Stimulated activated CD8-positive, alpha-beta memory T cell treated with anti-CD3 and anti-CD28 coated beads, Interleukin-7, amount 100 ng/mL, for 4 hours (primary cell): ENCODE measurements around the gene RPS19.

ENCODE experiments used
- DNase-seq, 2 donors: peaks; one replicate each; pipeline ENCODE4 v3.0.0-alpha.2; 2020; ENCODE audit warnings: low read depth in 2 of 2

RPS19 gene

GRCh38 chr19:41879080-41879479 is 19.0 kb downstream of the RPS19 start:
- DNase-seq, result no peak

GRCh38 chr19:41879670-41880328 is 19.7 kb downstream of the RPS19 start:
- DNase-seq, result no peak

- DNase-seq, result no peak
Observed at GRCh38 chr19:41880329-41880708, 20.3 kb downstream of the RPS19 start.

DNA sequence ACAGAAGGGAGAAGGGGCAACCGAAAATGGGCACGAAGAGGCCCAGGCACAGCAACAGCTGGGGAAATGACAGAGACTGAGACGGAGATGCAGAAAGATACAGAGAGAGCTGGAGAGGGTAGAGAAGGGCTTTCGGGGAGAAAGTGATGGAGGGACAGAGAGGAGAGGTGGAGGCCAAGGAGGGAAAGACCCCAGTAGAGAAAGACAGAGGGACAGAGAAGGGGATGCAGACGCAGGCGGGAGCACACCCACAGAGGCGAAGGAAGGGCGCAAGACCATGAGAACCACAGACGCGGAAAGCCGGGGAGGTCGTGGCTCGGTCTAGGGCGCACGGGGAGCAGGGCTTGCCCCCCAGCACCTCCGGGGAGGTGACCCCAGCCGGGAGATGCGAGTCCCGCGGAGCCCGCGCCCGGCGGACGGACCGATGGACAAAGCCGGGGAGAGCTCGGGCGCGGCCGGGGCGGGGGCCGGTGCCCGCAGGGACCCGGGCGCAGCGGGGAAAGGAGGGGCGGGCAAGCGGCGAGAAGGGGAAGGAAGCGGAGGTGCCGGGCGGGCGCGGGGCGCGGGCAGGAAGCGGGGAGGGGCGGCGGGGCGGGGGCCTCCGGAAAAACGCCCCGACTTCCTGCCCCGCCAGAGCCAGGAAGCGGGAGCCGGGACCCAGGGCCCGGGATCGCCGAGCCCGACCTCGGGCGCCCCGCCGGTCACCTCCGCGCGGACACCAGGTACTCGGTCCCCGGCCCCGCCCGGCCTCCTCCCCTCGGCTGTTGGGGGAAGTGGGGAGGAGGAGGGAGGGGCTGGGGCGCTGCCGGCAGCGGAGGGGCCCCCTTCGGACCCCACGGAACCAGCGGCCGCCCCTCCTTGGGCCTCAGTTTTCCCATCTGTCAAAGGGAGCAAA is 22.8 kb downstream of the RPS19 start, which contains the start of gene ARHGEF1:
ARHGEF1 (plus strand) TSS at position 617 of the 895 bp plus-strand sequence. CDS start 4,899 bp downstream, outside the sequence.
- peak in 1 of 2 donors; percentile 61 for DNase-seq

DNA sequence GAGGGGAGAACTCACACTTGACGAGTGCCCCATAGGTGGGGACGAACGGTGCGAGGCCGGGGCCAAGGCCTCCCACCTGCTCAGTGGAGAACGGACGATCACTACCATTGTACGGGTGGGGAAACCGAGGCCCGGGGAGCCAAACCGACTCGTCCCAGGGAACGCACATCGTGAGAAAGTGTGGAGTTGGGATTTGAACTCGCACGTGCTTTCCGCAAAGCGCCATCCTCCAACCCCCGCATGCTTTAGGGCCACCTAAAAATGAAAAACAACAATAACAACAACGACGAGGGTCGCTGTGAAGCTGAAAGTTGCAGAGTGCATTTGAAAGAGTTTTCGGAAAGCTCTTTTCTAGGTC is 23.4 kb downstream of the RPS19 start:
- no peak for DNase-seq

DNA sequence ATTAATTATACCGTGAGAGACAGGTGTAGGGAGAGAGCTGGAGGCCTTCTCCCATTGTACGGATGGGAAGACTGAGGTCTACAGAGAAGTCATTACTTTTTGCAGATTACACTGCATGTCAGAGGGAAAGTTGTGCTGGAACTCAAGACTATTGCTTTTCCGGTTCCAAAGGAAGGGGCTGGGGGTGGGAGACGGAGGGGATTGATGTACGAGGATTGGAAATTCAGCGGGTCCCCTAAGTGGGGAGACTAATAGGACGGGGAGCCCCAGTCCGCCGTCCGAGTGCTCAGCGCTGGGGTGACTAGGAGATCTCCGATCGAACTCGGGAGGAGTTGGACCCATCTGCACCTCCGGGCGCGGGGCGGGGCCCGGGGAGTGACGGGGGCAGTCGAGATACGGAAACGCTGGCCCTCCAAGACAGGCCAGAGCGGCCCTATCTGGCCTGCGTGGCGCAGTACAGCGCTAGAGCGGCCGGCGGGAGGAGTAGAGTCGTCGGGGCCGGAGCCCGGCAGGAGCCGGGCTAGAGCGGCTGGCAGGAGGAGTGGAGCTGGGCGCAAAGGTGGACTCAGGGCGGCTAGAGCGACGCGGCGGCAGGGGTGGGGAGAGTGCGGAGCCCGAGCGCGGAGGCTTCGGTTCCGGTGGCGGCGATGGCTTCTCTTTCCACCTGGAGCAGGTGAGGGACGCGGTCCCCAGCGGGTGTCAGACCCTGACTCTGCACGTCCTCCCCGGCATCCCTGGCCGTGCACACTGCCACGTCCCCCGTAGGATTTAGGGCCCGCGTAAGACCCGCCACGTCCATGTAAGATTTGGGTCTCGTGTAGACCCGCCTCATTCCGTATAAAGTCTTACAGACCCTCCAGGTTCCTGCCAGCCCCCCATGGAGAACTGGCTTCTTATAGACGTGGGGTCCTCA is 24.0 kb downstream of the RPS19 start:
- peak; percentile 79 to 87 for DNase-seq

GRCh38 chr19:41886761-41887710 is 27.0 kb downstream of the RPS19 start:
- DNase-seq, result peak; percentile 52 to 62

- peak; percentile 86 to 88 for DNase-seq
Observed at GRCh38 chr19:41887711-41888382, 27.8 kb downstream of the RPS19 start.

DNA sequence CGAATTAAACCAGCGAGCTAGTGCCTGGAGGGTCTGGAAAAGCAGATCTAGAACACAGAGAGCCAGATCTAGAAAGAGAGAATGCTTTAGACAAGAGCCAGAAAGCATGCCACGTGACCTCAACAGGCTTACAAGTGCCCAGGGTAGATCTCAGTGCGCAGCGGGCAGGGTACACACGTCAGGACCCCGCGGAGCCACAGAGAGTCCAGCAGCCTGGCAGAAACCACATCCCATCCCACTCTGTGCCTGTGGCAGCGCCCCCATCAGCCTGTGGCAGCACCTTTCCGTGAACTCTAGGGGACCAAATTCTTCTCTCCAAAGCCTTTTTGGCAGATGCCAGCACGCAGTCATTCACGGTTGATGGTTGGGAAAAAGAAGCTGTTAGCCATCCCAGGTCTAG is 28.9 kb downstream of the RPS19 start:
- DNase-seq, result no peak

DNA sequence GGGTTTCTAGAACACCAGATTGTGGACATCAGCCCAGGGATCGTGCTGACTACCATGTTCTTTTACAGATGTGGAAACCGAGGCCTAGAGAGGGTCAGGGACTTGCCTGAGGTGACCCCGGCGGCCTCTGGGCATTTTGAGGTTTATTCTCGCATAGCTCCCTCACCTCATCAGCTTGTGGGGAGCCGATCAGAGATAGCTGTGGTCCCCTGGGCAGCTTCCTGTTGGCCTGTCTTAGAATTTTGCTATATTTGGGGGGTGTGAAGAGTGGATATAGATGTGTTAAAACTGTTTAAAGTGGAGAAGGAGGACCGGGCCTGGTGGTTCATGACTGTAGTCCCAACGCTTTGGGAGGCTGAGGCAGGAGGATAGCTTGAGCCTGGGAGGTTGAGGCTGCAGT is 29.8 kb downstream of the RPS19 start:
- no peak for DNase-seq

DNA sequence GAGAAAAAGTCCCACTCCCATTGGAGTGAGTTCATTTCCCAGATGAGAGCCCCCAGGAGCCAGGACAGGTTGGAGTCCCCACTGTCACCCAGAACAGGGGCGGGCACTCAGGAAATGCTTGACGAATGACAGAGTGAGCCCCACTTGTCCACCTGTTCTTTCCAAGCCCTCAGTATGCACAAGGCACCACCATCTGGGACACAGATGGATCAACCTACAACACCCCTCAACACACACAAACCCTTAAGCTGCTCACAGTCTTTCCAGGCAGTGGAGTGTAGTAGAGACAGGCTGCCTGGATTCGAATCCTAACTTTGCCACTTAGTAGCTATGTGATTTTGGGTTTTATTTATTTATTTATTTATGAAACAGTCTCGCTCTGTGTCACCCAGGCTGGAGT is 30.9 kb downstream of the RPS19 start:
- no peak for DNase-seq

DNA sequence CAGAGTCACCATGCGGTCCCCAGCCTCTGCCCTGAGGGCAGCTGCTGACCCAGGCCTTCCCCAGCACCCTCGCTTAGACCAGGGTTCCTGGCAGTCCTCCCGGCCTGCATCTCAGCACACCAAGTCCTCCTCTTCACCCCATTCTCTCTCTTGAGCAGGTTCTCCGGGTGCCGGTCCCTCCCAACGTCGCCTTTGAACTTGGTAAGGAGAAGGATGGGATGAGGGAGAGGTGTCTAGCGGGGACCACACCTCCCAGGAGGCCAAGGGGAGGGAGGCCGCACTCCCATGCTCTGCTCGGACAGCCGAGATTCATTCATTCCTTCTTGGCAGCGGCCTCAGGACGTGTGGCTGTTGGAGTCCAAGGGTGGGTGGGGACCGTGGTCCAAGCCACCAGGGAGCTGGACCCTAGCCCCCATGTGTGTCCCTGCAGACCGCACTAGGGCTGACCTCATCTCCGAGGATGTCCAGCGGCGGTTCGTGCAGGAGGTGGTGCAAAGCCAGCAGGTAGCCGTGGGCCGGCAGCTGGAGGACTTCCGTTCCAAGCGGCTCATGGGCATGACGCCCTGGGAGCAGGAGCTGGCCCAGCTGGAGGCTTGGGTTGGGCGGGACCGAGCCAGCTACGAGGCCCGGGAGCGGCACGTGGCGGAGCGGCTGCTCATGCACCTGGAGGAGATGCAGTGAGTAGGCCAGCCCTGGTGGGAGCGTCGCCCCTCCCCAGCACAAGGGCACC is 32.3 kb downstream of the RPS19 start:
- DNase-seq, result no peak

DNA sequence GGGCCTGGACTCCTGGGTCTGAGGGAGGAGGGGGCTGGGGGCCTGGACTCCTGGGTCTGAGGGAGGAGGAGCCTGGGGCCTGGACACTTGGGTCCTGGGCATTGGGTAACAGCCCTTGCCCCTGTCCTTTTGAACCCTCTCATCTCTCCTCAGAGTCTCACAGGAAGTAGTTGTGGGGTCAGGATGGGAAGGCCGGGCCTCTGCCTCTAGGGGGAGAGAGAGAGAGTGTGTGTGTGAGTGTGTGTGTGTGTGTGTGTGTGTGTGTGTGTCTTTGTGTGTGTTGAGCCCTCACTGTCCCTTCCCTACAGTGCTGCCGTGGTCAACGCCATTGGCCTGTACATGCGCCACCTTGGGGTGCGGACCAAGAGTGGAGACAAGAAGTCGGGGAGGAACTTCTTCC is 33.8 kb downstream of the RPS19 start:
- DNase-seq, result no peak

- no peak for DNase-seq
Observed at GRCh38 chr19:41894350-41894749, 34.3 kb downstream of the RPS19 start.

DNA sequence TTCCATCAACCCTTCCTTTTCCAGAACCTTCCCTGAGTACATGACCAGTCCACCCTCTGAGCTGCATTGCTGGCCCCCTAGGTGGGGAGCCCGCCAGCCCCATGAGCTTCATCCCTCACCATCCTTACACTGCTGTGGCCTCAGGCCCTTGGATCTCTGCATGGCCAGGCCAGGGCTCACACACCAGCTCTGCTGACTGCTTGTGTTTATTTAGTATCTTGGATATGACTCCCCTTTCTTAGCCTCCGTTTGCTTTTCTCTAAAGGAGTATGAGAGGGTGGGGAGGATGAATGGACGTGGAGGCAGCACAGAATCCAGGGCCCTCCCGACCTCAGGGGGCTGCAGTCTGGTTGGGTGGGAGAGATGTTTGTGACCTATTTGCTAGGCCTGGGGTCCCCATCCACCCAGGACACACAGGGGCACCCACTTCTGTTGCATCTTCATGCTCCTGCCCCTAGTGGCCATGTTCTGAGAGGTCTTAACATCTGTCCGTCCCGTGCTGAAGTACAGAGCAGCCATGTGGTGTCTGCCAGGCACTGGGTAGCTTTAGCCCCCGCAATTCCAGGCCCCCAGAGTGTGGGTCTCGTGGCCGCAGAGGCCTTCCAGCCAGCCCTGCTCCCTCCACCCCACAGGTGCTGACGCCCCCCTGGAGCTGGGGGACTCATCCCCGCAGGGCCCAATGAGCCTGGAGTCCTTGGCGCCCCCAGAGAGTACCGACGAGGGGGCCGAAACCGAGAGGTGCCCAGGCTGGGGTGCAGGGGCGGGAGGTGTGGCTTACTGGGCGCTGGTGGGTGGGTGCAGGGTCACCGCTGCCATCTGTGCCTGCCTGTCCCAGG is 35.9 kb downstream of the RPS19 start:
- DNase-seq, result no peak

GRCh38 chr19:41896581-41896942 is 36.5 kb downstream of the RPS19 start:
- DNase-seq, result no peak

- DNase-seq, result no peak
Observed at GRCh38 chr19:41897181-41897580, 37.1 kb downstream of the RPS19 start.

GRCh38 chr19:41897820-41898219 is 37.8 kb downstream of the RPS19 start:
- DNase-seq, result no peak

DNA sequence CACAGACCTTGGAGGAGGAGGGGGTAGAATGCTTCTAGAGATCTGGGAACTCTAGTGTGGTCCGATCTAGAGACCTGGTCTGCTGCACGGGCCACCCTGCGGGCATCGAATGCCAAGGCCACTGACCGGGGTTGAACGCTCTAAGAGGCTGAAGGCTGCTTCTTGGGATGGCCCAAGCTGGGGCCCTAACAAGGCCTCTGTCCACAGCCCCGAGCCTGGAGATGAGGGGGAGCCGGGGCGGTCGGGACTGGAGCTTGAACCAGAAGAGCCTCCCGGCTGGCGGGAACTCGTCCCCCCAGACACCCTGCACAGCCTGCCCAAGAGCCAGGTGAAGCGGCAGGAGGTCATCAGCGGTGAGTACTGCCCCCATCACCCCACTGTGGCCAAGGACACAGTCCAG is 38.2 kb downstream of the RPS19 start:
- DNase-seq, result no peak
